Upper lobe of left lung (tissue), 6 donors: Measurements from ENCODE around the gene PDE6G. TPM values are rescaled to one million over a fixed set of nuclear protein-coding genes. Genes with fewer than 3 reads are reported as not detected.

Source experiments
- ATAC-seq, 2 donors: fragments of 200-7000 bp; cut with Tn5 transposase; one replicate each; pipeline ENCODE4 v1.9.1; 2022; ENCODE audit warnings: mild to moderate bottlenecking in 2 of 2, moderate library complexity in 2 of 2; ENCODE audit not compliant: low FRiP score in 2 of 2
- DNase-seq, 2 donors: peaks; one replicate each; pipeline ENCODE4 v3.0.0-alpha.2; 2019 to 2020
- H3K27ac ChIP-seq, 4 donors: fragments of 200-600 bp; sonication (generic); one replicate each; pipeline ENCODE4 v1.5.1; 2016 to 2019
- H3K27me3 ChIP-seq, 4 donors: fragments of 200-600 bp; sonication (generic); one replicate each; pipeline ENCODE4 v1.5.1; 2017 to 2019
- H3K36me3 ChIP-seq, 4 donors: fragments of 200-600 bp; sonication (generic); one replicate each; pipeline ENCODE4 v1.5.1; 2016 to 2019
- H3K4me1 ChIP-seq, 4 donors: fragments of 200-600 bp; sonication (generic); one replicate each; pipeline ENCODE4 v1.5.1; 2018 to 2019
- H3K4me3 ChIP-seq, 4 donors: fragments of 200-600 bp; sonication (generic); one replicate each; pipeline ENCODE4 v1.5.1; 2017 to 2019; ENCODE audit warnings: mild to moderate bottlenecking in 2 of 4, moderate library complexity in 1 of 4
- H3K9me3 ChIP-seq, 4 donors: fragments of 200-600 bp; sonication (generic); one replicate each; pipeline ENCODE4 v1.5.1; 2018 to 2019
- EP300 ChIP-seq, 4 donors: sonication (generic); formaldehyde crosslinking; IDR thresholded peaks; one replicate each; pipeline ENCODE4 v1.5.1; 2017; ENCODE audit warnings: antibody characterized with exemption in 4 of 4, control low read depth in 2 of 4
- POLR2A ChIP-seq, 4 donors: fragments of 450-650 bp; IDR thresholded peaks; one replicate each; pipeline ENCODE4 v1.5.1; 2016 to 2017; ENCODE audit warnings: antibody characterized with exemption in 4 of 4, mild to moderate bottlenecking in 2 of 4
- POLR2AphosphoS5 ChIP-seq, 2 donors: sonication (generic); formaldehyde crosslinking; IDR thresholded peaks; one replicate each; pipeline ENCODE4 v1.5.1; 2017; ENCODE audit warnings: antibody characterized with exemption in 2 of 2
- WGBS, 2 donors: methylation state at CpG; one replicate each; pipeline ENCODE4 v1.1.5; 2017 to 2018; 5-methylcytosine and 5-hydroxymethylcytosine counted together
- total RNA-seq, 6 donors: library from RNA; depleted of rRNA in 4 of 6; stranded (reverse); fragments of >200 nt in 4 of 6; gene quantifications; one replicate each; pipeline versions ENCODE4 v1.1.0 to v1.2.1, GENCODE V29; 2016 to 2021
- TF ChIP-seq, protein P1 (sequence below), 6 experiments: fragments of 450-650 bp in 4 of 6; fragments of 200-600 bp in 2 of 6; sonication (generic) in 2 of 6; IDR thresholded peaks; one replicate each; pipeline ENCODE4 v1.5.1; 2016 to 2019; ENCODE audit warnings: antibody characterized with exemption in 6 of 6
- donor health status: DM: no; HTN: no; CAD: no; lungs with moderate emphysema.
- donor health status: DM: no; HTN: yes; CAD: no; lungs with severe emphysema.

The PDE6G gene
- total RNA-seq, 6 donors from 2014 or later: 1.0 to 12.6 (median 1.7) TPM; not detected in 3

DNA sequence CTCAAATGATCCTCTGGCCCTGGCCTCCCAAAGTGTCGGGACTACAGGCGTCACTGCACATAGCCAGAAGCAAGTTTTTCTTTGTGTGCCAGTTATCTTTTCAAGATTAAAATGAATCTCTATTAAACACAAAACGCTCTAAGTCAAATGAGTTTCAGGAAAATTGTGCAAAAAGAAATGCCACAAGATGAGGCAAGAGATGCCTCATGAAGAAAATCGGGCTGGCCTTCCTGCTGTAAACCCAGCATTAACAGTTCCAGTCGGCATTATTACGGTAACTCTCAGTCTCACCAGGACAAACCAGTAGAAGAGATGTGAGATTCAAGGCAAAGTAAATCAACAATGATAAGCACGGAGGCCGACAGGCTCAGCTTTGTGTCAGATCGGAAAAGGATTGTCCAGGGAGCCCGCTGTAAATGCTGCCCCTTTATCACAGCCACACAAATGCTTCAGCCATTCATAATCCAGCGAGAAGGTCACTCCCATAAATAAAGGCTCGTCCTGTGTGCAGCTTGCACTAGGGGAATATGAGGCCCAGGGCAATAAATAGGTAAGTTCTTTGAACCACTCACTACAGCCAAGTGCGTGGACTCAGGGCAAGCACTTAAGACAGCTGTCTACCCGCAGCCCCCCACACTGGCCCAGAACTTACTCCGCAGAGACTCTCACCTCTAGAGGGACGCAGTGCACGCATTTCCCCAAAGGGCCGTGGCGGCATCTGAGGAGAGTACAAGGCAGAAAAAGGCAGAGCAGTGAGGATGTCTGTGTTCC is 46.6 kb downstream of the PDE6G start:
- ATAC-seq: no peak
- peaks cover 0 to 3% (median under 1%) of the 10 kb centered on the region in 4 donors for H3K4me1 ChIP-seq
- WGBS, 2 donors: 86 to 91% methylated on average over 19 of the region's 19 CpGs
- no peak overlapping the region for H3K4me3 ChIP-seq
- DNase-seq: no peak
- H3K27ac ChIP-seq: no peak overlapping the region
- H3K9me3 ChIP-seq: no peaks in the 10 kb centered on the region
- TF ChIP-seq, protein P1, sequence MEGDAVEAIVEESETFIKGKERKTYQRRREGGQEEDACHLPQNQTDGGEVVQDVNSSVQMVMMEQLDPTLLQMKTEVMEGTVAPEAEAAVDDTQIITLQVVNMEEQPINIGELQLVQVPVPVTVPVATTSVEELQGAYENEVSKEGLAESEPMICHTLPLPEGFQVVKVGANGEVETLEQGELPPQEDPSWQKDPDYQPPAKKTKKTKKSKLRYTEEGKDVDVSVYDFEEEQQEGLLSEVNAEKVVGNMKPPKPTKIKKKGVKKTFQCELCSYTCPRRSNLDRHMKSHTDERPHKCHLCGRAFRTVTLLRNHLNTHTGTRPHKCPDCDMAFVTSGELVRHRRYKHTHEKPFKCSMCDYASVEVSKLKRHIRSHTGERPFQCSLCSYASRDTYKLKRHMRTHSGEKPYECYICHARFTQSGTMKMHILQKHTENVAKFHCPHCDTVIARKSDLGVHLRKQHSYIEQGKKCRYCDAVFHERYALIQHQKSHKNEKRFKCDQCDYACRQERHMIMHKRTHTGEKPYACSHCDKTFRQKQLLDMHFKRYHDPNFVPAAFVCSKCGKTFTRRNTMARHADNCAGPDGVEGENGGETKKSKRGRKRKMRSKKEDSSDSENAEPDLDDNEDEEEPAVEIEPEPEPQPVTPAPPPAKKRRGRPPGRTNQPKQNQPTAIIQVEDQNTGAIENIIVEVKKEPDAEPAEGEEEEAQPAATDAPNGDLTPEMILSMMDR (IDR thresholded peaks at IDR 0.05): no peak
- no peak for TF ChIP-seq EP300 (IDR thresholded peaks at IDR 0.05)
- no peak for TF ChIP-seq POLR2AphosphoS5 (IDR thresholded peaks at IDR 0.05)
- no peak for TF ChIP-seq POLR2A (IDR thresholded peaks at IDR 0.05)
- H3K36me3 ChIP-seq: peaks cover 28 to 89% (median 73%) of the 10 kb centered on the region in 4 donors
- H3K27me3 ChIP-seq: no peaks in the 10 kb centered on the region

DNA sequence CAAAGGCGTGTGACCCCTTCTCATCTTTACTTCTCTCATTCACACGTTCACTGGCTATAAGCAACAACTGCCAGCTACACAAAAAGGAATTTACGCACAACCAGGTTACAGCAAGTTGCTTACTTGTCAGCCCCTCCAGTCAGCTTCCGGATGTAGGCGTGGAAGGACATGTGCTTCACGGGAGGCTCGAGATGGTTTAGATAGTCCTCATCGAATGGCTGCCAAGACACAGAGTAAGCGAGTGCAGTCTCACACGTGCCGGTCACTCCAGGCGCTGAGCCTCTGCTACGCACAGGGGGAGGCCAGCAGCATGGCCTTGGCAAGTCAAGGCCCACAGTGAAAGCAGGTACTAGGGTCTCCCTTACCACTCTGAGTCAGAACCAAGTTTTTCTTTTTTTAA is 47.7 kb downstream of the PDE6G start:
- no peak overlapping the region for H3K27ac ChIP-seq
- no peaks in the 10 kb centered on the region for H3K4me1 ChIP-seq
- H3K9me3 ChIP-seq: no peaks in the 10 kb centered on the region
- peaks cover 33 to 95% (median 82%) of the 10 kb centered on the region in 4 donors for H3K36me3 ChIP-seq
- no peak for DNase-seq
- ATAC-seq: peak in 1 of 2 donors; percentile 43
- H3K4me3 ChIP-seq: no peak overlapping the region
- no peak for TF ChIP-seq EP300 (IDR thresholded peaks at IDR 0.05)
- TF ChIP-seq POLR2AphosphoS5 (IDR thresholded peaks at IDR 0.05): no peak
- TF ChIP-seq, protein P1 (IDR thresholded peaks at IDR 0.05): no peak
- TF ChIP-seq POLR2A (IDR thresholded peaks at IDR 0.05): no peak
- whole genome bisulfite sequencing, 2 donors: 90 to 95% methylated on average over 13 of the region's 13 CpGs
- no peaks in the 10 kb centered on the region for H3K27me3 ChIP-seq

DNA sequence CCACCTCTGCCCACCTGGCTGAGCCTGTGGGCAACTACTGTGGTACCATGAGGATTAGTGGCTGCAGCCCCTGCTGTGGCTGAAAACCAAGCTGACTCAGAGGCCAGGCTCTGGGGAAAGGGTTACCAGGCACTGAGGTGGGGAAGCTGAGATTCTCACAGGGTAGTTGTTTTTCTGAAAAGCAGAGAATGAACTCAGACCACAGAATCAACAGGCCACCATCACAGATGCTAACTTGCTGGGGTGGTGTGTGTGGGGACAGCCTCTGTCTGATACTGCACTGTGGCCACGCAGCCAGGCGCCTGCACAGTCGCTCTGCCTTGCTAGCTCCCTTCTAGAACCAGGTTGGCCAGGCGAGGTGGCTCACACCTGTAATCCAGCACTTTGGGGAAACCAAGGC is 48.3 kb downstream of the PDE6G start:
- no peak for DNase-seq
- no peaks in the 10 kb centered on the region for H3K9me3 ChIP-seq
- WGBS, 2 donors: 96 to 100% methylated on average over 4 of the region's 4 CpGs
- H3K27ac ChIP-seq: no peak overlapping the region
- H3K36me3 ChIP-seq: peaks cover 30 to 95% (median 83%) of the 10 kb centered on the region in 4 donors
- no peak overlapping the region for H3K4me3 ChIP-seq
- ATAC-seq: no peak
- no peak for TF ChIP-seq POLR2AphosphoS5 (IDR thresholded peaks at IDR 0.05)
- TF ChIP-seq POLR2A (IDR thresholded peaks at IDR 0.05): no peak
- TF ChIP-seq, protein P1 (IDR thresholded peaks at IDR 0.05): no peak
- TF ChIP-seq EP300 (IDR thresholded peaks at IDR 0.05): no peak
- no peaks in the 10 kb centered on the region for H3K27me3 ChIP-seq
- H3K4me1 ChIP-seq: no peaks in the 10 kb centered on the region

DNA sequence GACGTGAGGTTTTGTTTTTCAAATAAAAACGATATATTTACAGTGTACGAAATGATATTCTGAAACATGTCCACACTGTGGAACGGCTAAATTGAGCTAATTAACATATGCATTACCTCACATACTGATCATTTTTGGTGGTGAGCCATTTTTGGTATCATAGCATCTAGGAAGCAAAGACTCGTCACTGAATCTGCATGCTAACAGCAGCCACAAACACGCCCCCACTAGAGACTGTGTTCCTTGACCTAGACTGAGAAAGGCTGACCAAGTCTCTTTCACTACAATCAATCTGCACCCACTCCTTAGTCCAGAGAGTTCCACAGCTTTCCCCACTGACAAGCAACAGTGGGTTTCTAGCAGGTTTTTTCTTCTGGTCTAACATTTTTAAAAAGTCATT is 48.9 kb downstream of the PDE6G start:
- Histone ChIP-seq H3K4me3 (no peak overlapping the region), H3K36me3 (peaks cover 30 to 94% (median 82%) of the 10 kb centered on the region in 4 donors), H3K9me3 (no peaks in the 10 kb centered on the region), H3K27me3 (no peaks in the 10 kb centered on the region), H3K4me1 (no peaks in the 10 kb centered on the region), H3K27ac (no peak overlapping the region)
- ATAC-seq (no peak), DNase-seq (no peak)
- TF ChIP-seq POLR2A (IDR thresholded peaks at IDR 0.05): no peak
- TF ChIP-seq, protein P1 (IDR thresholded peaks at IDR 0.05): no peak
- TF ChIP-seq EP300 (IDR thresholded peaks at IDR 0.05): no peak
- no peak for TF ChIP-seq POLR2AphosphoS5 (IDR thresholded peaks at IDR 0.05)
- 81 to 82% methylated on average over 6 of the region's 6 CpGs for WGBS, 2 donors
